Stimulated activated naive CD4-positive, alpha-beta T cell (primary cell): ENCODE data around the gene C2orf68.
A peak's percentile ranks its signal among the peaks of the same experiment; 100 is the strongest.
"Not testable (repeated sequence)": the region's sequence is repeated elsewhere in the genome, so short reads cannot be mapped to it uniquely, and the experiment has no call there.

Experiments
- DNase-seq, 6 experiments: peaks; one replicate each; lab custom pipeline; 2025; lab: John Stamatoyannopoulos, UW

Gene C2orf68

DNA sequence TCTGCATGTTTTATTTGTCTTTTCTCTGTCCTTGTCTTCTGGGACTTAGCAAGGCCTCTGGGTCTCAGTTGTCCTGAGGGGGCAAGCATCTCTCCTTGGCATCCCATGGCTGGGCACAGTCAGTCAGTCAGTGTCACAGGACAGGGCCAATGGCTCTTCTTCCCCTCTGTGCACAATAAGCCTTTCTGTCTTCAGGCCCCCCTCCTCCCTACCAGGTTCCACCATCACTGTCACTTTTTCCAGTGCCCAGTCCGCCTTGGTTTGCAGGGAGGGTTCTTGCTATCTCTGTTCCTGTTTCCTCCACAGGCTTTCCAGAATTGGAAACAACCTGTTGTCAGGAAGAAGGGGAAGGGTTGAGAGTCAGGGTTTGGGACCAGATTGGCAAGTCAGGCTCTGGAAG, 29.4 kb downstream of the C2orf68 start:
- no peak for DNase-seq

DNA sequence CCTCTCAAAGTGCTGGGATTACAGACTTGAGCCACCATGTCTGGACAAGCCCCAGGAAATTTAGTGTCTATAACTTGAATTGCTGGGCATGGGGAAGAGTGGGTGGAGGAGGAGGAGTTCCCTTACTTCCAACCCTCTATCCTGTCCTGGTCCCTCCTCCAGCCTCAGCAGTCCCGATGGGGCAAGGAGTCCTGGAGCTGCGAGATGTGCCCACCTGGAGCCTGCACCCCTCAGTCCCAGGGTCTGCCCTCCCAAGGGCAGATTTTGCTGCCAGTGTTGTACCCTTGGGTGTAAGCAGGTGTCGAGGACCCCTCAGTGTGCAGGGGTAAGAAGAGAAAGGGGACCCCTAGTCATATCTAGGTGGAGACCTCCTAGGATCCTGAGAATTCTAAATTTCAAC, 31.7 kb downstream of the C2orf68 start:
- no peak for DNase-seq

DNA sequence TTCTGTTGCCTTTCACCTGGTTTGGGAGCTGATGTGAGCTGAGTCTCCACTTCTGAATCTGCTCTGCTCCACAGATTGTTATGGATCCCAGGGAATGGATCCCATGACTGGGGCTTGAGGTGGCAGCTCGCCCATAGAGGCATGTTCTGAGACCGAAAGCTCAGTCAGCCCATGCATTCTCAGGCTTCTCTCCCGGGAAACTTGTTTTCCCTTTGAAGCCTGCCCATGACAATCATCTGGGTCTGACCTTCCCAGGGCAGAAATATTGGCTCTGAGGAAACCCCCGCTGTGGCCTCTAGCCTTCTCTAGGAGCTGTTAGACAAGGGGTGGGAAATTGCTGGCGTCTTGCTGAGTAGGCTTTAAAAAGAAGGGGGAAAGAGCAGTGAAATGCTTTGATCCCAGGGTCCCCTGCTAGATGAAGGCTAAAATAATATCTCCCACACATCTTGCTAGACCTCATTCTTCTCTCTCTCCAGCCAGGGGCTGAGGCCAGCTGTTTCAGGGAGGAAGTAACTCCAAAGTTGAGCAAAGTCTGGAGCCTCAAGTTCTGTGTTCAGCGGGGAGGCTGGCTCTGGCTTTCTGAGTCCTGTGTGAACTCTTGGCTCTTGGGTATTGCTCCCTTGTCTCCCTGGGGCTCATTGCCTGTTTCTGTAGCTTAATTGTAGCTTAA, 32.5 kb downstream of the C2orf68 start:
- DNase-seq: no peak

DNA sequence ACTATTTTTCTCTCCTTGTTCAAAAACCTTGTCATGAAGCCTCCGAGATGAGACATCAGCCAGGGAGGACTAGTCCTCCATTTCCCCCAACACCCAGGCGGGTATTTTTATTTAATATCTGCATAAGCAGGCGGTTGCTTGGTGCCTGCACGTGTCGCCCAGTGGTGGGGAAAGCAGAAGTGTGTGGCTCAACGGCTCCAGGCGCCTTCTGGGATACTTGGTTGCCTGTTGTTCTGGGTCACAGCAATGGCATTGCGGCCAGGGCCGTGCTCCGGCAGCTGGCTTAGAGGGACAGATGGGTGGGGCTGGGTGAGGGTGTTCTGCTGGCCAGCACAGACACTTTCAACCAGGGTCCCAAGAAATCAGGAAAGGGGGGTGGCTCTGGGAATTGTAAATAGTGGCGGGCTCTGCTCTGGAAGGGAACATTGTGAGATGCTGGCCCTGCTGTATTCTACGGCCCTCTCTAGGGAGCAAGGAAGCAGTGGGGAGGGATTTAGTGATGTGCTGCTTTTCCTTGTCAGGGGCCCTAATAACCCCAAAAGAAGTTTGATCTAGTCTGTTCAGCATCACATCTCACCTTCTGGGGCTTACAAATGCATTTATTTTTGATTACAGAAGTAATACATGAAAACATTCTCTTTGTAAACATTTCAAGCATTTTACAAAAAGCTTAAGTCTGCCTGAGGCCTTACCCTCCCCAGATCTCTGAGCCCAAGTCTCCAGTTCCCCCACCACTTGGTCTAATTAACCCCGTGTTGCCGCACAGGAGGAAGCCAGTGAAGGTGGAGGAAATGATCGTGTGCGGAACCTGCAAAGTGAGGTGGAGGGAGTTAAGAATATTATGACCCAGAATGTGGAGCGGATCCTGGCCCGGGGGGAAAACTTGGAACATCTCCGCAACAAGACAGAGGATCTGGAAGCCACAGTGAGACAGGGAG, 33.4 kb downstream of the C2orf68 start:
- peak in 2 of 6 experiments; percentile 8 to 33 for DNase-seq

DNA sequence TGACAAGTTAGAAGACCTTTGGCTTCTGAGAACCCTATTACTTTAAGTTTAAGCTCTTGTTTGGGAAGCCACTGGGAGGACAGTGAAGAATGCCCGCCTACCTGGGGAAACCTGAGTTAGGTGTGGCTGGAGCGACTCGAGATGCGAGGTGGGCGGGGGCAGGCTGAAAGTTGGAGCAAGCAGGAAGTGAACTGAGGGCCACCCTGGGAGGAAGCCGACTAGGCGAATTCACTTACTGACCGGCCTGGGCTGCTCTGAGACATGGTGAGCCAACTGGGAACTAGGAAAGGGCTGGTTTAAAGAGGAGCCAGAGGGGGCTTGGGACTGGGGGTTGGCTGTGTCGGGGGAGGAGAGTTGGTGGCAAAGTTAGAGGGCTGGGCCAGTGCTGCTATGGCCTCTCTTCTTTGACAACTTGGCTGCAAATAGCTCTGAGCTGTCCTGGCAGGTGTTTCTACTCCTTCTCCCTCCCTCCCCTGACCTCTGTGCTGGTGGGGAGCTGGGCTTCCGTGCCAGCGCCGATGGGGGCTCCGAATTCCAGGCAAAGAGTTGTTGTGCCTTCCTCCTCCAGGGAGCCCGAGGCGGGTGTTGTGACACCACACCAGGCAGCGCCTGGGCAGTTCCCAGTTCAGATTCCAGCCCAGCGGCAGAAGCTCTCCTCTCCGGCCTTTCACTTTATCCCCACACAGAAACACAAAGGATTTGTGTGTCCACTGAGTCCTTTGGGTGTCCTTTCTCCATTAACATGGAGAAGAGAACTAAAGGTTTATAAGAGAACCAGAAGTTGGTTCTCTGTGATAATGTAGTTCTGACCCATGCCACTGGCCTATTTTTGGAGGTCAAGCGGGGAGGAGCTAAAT, 34.3 kb downstream of the C2orf68 start, which contains the start of gene VAMP8:
TSS of gene VAMP8 (plus strand) at position 201 of the 857 bp plus-strand sequence. CDS start at position 262, 61 bp downstream.
- DNase-seq: peak in 5 of 6 experiments; percentile 25 to 60 (median 45)

DNA sequence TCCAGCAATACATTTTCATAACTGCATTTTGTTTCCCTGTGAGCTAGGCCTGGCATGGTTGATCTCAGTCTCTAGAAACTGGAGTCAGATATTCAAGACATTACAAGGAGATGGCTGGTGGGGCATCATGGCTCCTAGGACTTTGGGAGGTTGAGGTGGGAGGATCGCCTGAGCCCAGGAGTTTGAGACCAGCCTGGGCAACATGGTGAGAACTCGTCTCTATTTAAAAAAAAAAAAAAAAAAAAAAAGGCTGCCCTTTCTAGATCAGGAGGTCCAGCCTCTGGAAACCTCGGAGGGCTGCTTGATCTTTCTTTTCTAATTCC, 34.8 kb downstream of the C2orf68 start:
- no peak for DNase-seq

DNA sequence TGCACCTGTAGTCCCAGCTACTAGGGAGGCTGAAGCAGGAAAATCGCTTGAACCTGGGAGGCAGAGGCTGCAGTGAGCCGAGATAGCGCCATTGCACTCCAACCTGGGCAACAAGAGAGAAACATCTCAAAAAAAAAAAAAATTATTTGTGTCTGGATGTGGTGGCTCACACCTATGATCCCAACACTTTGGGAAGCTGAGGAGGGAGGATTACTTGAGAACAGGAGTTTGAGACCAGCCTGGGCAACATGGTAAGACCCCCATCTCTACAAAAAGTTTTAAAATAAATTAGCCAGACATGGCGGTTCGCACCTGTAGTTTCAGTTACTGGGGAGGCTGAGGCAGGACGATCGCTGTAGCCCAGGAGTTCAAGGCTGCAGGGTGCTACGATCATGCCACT, 36.1 kb downstream of the C2orf68 start:
- no peak for DNase-seq

DNA sequence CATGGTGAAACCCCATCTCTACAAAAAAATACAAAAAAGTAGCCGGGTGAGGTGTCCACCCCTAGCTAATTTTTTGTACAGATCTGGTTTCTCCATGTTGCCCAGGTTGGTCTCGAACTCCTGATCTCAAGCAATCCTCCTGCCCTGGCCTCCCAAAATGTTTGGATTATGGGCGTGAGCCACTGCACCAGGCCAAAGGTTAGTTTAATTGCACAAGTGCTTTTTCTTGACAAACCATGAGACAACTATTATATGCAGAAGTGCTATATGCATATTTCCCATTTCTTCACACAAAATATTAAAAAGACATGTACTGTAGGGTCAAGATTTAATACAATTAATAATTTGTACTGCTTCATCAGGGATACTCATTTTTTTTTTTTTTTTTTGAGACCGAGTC, 45.6 kb downstream of the C2orf68 start:
- no peak for DNase-seq

DNA sequence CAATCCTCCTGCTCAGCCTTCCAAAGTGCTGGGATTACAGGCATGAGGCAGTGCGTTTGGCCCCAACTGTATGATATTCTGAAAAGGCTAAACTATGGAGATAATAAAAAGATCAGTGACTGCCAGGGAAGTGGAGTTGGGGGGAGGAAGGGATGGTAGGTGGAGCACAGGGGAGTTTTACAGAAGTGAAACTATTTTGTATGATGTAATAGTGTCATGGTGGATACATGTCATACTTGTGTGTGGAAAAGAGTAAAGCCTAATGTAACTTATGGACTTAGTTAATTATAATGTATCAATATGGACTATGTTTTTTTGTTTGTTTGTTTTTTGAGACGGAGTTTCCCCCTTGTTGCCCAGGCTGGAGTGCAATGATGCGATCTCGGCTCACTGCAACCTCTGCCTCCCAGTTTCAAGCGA, 47.7 kb downstream of the C2orf68 start:
- DNase-seq: no peak

DNA sequence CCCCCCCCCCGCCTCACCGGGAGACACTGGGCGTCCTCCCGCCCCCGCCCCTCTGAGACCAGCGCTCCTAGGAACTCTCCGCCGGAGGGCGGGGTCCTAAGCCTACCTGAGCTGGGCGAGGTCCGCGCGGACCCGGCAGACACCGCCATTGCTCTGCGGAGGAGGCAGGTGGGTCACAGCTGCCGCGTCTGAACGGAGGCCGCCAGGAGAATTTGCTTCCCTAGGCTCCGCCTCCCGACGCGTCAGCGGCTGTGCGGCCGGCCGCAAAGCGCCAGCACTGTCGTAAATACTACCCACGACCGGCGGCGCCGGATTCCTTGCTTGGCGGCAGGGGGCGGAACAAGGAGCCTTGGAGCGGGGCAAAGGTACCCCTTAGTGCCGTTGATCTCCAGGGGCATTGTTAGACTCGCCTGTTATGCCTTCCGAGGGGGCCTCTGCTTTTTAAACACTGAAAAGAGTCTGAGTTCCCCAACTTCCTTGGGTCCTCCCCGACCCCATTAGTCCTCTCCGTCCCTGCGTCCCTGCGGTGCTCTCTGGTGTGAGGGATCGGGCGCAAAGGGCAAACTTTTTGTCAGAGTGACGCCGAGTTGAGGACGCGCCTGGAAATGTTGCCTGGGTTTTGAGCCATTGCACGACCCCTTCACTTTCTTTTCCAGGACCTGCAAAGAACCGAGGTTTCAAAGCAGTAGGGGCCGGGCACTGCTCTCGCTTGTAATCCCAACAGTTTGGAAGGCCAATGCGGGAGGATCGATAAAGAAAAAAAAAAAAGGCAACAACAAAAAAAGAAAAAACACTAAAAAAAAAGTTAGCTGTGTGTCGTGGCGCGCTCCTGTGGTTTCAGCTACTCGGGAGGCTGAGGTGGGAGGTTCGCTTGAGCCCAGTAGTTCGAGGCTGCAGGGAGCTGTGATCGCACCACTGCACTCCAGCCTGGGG, 50.3 kb downstream of the C2orf68 start, which contains the start of gene GGCX:
TSS of gene GGCX (minus strand) at position 214 of the 933 bp plus-strand sequence. CDS start at position 149, 65 bp downstream.
- DNase-seq: peak; percentile 88 to 93 (median 90)

DNA sequence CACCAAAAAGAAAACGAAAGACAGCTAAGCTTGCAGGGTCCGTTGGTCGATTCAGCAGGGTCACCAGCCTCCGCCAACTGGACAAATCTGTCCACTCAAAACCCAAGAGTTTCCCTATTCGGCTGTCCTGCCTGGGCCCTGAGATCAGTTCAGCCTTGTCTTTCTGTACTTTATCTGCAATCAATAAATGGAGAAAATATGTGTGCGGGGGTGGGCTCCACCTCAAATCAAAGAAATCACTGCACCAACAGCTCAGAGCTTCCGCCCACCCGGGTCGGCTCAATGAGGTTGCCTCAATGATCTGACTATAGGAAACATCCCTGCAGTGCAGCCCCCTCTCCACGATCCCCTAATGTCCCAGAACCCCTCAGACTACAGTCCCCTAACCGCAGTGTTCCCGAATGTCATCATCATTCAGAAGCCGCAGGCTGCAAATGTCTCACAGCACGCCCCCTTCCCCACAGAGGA, 51.0 kb downstream of the C2orf68 start:
- DNase-seq: no peak

DNA sequence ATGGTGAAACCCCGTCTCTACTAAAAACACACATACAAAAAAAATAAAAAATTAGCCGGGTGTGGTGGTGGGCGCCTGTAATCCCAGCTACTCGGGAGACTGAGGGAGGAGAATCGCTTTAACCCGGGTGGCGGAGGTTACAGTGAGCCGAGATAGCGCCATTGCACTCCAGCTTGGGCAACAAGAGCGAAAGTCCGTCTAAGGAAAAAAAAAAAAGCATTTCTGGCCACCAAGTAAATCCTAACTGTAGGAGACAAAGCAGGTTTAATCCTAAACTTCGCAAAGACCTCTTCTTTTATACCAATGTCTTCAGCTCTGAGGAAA, 51.5 kb downstream of the C2orf68 start:
- not testable (repeated sequence) for DNase-seq

DNA sequence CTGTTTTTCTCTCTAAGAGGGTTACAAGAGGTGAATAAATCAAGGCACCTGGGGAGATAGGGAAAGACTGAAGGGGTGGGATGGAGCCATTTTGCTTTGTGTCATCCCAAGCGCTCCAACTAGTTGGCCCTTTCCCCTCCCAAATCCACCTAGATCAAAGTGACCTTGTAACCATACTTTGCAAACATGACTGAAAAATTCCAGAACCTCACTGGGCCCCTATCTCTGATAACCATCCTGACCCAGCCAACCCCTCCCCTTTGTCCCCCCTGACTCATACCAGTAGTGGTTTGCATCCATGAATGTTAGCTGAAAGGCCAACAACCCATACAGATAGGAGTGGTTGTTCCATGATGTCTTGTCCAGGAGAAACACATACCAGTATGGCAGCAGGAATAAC, 53.7 kb downstream of the C2orf68 start:
- no peak for DNase-seq

DNA sequence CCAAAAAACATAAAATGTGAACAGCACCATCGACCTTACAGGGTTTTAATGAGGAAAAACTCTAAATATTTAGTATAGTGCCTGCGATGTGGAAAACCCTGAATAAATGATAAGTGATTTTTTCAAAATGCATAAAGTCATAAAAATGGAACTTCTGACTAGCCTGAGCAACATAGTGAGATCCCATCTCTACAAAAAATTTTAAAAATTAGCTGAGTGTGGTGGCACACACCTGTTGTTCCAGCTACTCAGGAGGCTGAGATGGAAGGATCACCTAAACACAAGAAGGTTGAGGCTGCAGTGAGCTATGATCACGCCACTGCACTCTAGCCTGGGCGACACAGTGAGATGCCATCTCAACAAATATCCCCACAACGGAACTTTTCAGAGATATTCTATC, 54.7 kb downstream of the C2orf68 start:
- no peak for DNase-seq
